NCI-H1417 (cell line): ENCODE measurements around the gene PSMA6.
"Not testable (repeated sequence)": the region's sequence is repeated elsewhere in the genome, so short reads cannot be mapped to it uniquely, and the experiment has no call there.

ENCODE experiments used
- DNase-seq, 3 experiments: peaks; one replicate each; lab custom pipeline; 2025; lab: John Stamatoyannopoulos, UW

The PSMA6 gene

DNA sequence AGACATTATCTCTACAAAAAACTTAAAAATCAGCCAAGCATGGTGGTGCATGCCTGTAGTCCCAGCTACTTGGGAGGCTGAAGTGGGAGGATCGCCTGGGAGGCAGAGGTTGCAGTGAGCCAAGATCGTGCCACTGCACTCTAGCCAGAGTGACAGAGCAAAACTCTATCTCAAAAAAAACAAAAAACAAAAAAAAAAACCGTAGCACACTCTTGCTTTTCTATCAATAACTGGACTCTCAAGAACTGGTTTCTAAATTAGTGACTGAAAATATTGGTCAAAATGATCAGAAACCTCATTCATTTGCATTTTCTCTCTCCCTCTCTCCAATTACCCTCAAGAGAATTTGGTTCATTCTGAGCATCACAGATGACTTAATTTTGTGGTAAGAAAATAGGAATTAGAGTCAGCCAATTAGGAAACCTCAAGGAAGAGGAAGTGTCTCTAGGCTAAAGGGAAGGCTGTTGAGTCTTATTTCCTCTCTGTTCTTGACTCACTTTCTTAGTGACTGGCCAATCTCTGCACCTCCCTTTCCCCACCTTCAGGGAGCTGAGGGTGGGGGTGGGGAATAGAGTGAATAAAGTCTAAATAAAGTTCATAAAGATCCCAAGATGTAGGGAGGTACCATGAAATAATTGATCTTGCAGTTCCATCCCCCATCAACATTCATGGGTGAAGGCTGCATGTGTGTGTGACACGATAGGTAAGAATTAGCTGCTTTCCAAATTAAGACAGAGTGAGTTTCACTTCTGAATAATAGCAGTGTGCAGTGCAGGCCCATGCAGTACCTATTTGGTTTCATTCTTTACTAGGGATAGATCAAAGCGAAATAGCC, 6.8 kb upstream of the PSMA6 start:
- no peak for DNase-seq

DNA sequence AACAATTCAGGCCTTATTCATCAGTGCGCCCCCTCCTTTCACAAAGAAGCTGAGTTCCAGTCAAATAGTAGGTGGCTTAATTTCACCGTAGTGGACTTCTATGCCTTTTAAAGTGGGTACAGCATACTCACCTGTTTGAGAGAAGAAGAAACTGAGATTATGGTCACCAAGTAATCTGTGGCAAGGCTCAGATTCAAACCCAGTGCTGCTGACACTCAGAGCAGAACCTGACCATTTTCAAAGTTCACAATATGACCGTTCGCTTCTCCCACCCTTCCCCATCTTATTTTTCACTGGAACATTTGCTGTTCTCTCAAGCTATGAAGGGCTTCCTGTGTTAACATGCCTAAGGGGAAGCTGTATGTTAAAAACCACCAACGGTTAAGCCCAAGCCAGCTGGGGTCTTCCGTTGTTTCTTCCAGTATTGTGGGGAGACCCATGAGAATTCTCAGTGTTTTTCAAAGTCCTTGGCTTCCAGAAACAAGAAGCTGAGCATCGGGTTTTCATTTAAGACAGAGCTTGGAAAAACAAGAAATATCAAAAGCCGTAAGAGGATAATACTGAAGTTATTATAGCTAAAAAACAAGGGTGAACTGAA, 6.1 kb upstream of the PSMA6 start:
- no peak for DNase-seq

DNA sequence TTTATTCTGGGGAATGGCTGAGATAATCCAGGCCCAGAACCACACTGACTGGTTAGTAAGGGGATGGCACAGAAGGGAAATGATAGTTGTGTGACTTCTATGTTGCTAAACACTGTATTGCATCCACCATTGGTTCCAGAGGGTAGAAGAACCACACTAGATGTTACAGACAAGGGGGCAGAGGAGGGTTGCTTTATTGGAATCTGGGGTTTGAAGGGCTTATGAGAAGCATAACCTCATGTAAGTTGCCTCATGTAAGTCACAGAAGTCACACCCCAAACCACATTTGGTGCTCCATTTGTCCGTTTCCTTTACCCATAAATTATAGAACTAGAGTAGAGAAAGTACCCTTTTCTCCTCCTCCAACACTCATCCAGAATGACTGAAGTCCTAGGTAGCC, 5.5 kb upstream of the PSMA6 start:
- DNase-seq, result no peak

DNA sequence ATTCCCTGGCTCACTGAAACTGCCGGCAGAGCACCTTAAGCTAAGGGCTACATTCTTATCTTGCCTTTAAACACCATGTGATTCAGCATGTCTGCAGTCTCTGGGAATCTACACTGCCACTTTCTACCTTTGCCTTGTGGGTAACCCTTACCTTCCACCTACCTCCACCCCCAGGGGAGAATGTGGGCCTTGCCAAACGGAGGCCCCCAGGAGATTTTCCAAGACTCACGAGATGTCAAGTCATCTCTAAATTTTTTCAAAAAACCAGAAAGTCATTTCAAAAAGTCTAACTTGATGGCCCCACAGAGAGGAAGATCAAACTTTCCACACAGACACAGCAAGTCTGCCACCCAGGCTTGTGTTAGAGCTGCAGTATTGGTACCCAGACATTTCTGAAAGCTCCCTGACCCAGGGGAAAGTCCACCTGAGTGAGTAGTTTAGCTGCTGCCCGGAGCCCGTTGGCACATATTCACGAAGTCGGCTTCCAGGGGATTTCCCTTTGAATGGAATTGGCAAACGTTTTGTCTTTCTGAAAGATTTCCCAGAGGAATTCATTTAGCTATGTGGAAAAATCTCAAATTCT, 4.7 kb upstream of the PSMA6 start:
- DNase-seq, result no peak

DNA sequence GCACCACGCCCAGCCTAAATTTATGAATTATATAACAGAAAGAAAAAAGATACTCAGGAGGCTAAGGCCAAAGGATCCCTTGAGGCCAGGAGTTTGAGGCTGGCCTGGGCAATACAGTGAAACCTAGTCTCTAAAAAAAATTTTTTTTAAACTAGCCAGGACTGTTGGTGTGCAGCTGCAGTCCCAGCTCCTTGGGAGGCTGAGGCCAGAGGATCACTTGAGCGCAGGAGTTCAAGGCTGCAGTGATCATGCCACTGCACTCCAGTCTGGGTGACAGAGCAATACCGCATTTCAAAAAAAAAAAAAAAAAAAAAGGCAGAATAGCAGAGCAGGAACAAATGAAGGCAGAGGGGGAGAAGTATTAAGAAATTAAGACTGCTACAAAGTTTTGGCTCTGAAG, 2.6 kb upstream of the PSMA6 start:
- DNase-seq, result no peak

DNA sequence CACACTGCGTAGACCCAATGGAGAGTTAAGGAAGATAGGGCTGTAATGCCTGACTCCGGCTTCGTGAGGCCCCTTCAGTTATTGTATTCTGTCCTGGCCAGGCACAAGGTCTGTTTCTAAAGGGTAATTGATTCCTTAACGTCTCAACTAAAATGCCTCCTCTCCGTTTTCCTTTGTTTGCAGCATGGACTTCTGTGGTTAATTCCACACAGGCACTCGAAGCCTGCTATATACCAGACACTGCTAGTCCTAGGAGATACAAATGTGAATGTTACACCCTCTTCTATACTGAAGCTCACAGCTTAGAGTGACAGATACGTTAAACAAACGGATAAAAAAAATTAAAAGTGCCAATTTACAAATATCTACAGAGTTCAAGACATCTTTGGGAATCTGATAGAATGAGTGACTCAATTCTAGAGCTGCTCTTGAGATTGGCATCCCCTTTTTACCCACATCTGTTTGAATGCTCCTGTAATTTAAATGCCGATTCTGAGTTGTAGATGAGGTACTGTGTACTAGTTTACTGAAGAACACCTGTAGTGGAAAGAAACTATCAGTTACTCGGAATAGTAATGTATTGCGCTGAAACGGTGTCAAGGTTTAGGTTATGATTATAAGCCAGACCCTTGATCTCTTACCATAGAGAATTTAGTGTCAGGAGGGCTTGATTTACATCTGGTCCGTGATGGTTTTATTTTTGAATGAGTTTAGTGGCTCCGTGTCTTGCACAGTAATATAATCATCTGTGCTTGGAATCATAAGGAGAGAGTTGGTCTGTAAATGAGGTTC, 784 bp downstream of the PSMA6 start:
- peak in 1 of 3 experiments; percentile 59 for DNase-seq

DNA sequence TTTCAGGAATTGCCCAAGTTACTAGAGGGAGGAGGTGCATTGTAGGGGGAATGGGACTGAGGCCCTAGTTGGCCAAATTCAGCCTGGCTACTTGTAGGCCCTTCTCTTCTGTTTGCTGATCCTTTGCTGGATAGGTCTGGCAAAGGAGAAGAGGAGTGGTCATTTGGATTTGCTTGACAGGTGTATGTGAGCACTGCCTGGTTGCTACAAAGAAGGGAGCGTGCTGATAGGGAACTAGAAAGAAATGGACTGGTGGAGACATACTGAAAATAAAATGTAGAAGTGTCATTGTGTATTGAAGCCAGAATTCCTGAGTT, 3.6 kb downstream of the PSMA6 start:
- DNase-seq, result no peak

DNA sequence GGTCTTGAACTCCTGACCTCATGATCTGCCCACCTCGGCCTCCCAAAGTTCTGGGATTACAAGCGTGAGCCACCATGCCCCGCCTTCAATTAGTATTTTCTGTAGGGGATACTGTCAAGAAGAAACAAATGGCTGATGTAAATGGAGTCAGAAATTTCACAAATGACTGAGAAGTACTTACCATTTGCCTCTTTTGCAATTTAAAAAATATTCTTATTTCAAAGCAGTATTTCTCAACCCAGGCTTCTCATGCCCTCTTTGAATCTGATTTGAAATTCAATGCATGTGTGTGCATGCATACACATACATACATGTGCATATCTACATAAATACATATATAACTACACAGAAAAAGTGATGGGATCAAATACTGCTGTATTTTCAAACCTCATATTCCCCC, 4.4 kb downstream of the PSMA6 start:
- DNase-seq, result no peak

DNA sequence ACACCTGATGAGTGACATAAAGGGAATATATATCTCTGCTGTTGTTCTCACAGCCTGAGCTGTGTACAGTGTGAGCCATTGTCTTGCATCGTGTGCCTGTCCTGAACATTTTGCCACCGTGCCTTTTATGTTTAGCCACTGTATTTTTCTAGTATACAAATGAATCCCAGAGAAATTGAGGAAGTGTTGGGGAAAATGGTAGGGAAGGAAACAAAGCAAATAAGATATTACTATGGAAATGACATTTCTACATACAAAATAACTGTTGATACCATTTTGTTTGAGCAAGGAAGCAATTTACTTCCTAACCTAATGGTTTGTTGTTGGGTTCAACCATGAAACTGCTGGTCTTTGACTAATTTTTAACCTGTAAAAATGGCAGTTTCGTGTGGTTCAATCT, 5.5 kb downstream of the PSMA6 start:
- no peak for DNase-seq

DNA sequence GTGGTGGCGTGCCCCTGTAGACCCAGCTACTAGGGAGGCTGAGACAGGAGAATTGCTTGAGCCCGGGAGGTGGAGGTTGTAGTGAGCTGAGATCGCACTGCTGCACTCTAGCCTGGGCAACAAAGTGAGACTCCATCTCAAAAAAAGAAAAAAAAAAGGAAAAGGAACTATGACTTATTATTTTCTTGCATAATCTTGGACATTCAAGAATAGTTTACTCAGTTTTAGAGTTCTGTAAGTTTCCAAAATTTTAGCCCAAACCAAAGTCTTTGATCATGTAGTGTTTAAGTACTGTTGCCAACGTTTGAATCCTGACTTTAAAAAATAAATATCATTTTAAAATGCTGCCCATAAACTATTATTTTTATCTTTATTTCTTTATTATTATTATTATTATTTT, 6.2 kb downstream of the PSMA6 start:
- no peak for DNase-seq

DNA sequence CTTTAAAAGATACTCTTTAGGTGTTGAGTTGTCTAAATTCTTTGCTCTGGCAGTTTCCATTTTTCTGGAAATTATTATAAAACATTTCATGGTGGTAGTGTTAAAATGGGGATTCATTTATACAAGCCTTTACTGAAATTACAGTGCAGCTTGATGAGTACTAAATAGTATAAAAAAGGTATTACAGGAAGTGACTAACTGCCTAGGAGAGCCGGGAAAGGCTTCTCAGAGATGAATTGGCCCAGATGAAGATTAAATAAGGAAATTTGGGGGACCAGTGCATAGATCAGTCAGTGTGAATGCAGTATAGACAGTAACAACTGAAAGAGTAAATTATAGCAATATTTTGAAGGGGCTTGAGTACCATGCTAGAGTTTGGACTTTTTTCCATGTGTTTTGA, 7.5 kb downstream of the PSMA6 start:
- DNase-seq, result no peak

DNA sequence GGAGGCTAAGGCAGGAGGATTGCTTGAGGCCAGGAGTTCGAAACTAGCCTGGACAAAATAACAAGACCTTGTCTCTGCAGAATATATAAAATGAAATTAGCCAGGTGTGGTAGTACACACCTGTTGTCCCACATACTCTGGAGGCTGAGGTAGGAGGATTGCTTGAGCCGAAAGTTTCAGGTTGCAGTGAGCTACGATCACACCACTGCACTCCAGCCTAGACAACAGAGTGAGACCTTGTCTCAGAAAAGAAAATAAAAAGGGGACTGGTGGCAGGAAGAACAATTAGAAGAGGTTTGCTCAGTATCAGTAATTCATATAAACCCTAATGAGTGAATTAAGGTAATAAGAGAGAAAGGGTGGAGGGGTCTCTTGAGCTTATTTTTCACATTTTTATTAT, 8.0 kb downstream of the PSMA6 start:
- DNase-seq, result no peak

DNA sequence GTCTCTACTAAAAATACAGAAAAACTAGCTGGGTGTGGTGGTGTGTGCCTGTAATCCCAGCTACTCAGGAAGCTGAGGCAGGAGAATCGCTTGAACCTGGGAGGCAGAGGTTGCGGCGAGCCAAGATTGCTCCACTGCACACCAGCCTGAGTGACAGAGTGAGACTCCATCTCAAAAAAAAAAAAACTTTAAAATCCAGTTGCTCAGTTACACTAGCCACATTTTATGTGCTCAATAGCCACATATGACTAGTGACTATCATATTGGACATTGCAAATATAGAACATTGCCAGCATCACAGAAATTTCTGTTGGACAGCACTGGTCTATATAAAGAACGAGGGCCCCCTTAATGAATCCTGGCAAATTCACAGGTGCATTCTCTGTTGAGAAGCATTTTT, 9.2 kb downstream of the PSMA6 start:
- not testable (repeated sequence) for DNase-seq

DNA sequence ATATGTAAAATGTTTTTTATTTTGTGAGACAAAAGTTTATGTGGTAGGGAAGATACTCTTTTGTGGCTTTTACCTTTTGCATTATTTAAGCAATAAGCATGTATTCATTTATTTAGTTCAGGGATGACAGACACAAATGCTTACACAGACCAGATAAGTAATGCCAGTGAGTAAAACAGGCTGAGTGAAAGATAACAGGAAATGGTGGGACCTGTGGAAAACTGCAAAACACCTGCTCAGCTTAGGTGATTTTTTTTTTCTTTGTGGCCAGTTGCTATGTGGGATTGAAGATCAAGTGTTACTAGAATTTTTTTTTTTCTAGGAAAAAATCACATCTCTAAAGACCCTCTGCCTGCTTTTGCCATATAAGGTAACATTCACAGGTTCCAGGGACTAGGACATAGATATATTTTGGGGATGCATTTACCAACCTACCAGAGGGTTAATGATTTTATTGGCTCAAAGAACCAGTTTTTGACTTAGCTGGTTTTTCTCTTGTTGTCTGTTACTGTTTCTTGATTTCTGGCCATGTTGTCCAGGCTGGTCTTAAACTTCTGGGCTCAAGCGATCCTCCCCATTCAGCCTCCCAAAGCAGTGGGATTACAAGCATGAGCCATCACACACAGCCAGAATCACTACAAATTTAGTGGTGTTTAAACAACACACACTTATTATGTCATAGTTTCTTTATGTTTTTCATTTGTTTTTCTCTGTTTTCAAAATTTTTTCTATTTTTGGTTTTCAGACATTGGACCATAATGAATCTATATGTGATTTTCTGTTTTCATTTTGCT, 9.8 kb downstream of the PSMA6 start:
- no peak for DNase-seq

DNA sequence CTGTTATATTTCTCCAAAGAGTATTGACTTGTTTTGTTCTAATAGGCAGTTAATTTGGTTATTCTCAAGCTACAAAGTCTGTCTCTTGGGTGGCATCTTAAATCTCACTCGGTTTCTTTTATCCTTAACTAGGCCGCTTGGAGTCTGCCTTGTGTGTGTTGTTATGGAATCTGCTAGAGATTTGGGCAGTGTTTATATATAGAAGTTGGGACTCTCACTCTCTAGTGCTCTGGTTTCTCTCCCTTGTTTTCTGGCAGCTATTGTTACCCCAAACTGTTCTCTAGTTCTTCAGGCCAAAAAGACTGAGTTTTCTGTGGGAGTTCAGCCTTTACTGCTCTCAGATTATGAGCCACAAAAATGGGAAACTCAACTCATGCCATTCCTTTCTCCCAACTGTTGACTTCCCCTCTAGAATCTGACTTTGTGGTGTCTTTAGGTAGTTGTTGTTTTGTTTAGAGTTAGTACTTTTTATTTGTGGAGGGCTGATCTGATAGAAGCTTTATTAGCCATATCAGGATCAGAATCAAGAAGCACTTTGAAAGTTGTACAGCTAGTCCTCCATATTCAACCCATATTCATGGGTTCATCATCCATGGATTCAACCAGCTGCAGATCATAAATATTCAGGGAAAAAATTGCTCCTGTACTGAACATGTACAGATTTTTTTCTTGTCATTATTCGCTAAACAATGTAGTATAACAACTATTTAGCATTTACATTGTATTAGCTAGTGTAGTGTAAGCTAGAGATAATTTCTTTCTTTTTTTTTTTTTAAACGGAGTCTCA, 11.2 kb downstream of the PSMA6 start:
- DNase-seq, result no peak

DNA sequence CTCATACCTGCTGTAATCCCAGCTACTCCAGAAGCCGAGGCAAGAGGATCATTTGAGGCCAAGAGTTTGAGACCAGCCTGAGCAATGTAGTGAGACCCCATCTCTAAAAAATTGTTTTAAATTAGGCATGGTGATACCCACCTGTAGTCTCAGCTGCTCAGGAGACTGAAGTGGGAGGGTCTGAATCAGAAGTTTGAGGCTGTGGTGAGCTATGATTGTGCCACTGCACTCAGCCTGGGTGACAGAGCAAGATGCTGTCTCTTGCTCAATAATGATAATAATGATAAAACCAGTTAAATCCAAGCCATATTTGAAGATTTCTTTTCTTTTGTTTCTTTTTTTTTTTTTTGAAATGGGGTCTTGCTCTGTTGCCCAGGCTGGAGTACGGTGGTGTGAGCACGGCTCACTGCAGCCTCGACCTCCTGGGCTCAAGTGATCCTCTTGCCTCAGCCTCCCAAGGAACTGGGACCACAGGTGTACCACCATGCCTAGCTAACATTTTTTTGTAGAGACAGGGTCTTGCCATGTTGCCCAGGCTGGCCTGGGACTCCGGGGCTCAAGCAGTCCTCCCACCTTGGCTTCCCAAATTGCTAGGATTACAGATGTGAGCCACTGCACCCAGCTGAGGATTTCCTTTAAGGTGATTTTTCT, 12.8 kb downstream of the PSMA6 start:
- DNase-seq, result no peak

DNA sequence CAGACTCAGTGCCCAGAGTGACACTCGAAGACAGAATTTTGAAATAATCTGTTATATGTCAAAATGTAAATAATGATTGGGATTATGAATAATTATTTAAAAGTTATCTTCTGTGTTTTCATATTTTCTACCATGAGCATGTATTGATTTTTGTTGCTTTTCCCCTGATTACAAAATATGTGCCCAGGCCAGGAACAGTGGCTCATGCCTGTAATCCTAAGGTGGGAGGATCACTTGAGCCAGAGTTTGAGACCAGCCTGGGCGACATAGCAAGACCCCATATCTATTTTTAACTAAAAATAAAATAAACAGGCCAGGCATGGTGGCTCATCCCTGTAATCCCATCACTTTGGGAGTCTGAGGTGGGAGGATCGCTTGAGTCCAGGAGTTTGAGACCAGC, 13.5 kb downstream of the PSMA6 start:
- DNase-seq, result no peak

DNA sequence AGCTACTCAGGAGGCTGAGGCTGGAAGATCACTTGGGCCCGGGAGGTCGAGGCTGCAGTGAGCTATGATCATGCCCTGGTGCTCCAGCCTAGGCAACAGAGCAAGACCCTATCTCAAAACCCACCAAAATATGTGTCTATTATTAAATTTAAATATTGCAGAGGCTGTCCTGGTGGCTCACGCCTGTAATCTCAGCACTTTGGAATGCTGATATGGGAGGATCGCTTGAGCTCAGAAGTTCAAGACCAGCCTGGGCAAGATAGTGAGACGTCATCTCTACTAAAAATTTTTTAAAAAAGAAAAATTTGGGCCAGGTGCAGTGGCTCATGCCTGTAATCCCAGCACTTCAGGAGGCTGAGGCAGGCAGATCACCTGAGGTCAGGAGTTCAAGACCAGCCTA, 13.9 kb downstream of the PSMA6 start:
- no peak for DNase-seq

DNA sequence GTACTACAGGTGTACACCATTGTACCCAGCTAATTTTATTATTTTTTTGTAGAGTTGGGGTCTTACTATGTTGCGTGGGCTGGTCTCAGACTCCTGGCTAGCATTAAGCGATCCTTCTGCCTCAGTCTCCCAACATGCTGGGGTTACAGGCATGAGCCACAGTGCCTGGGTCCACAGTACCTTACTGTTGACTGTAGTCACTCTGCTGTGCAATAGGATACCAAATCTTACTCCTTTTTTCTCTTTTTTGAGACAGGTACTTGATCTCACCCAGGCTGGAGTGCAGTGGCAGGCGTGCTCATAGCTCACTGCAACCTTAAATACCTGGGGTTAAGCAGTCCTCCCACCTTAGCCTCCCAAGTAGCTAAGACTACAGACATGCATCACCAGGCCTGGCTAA, 25.6 kb downstream of the PSMA6 start:
- DNase-seq, result no peak

DNA sequence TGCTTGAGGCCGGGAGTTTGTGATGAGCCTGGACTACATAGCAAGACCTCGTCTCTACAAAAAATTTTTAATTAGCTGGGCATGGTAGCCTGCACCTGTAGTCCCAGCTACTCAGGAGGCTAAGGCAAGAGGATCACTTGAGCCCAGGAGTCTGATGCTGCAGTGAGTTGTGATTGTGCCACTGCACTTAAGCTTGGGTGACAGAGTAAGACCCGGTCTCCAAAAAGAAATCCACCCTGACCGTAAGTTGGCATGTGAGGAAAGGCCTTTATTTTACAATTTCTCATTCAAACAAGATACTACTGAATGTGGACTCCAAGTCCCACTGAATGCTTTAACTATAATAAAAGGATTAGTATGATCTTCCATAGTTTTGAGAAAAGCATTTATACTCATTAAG, 27.3 kb downstream of the PSMA6 start:
- DNase-seq, result no peak

DNA sequence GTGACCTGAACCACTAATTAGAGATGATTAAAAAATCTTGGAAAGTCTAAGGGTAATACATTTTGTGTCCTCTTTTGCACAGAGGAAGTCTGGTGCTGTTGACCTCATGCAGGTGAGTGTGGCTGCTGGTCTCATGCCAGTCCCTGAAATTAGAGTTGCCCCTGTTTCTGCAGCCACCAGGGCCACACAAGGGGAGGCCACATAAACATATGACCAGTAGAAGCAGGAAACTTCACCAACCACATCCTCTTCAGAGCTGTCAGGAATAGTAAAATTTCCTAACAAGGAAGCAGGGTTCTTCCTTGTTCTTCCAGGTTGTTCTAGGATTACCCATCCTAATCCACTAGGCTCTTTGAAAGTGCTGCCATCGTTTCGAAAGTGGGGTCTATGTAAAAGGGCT, 28.3 kb downstream of the PSMA6 start:
- no peak for DNase-seq
